CD1c-positive myeloid dendritic cell (primary cell): ENCODE data around the gene ZG16.

Experiments used
- DNase-seq: peaks from one replicate; pipeline ENCODE4 v3.0.0-alpha.2; 2016; ENCODE audit errors: extremely low spot score

ZG16 gene

DNA sequence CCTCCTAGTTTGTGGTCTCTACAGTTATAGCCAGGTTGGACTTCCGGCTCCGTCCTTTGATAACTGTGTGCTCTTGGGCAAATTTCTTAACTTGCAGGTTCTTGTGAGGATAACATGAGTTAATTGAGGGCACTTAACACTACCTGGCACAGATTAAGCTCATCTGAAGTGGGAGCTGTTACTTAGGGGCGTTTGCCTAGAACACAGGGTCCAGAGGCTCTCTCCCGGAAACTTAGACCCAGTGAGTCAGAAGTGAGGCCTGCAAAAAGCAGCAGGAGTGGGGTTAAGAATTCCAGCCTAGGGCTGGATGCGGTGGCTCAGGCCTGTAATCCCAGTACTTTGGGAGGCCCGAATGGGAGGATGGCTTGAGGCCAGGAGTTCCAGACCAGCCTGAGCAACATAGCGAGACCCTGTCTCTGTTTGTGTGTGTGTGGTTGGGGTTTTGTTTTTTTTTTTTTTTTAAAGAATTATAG lies 43.6 kb downstream of the ZG16 start:
- DNase-seq: no peak

DNA sequence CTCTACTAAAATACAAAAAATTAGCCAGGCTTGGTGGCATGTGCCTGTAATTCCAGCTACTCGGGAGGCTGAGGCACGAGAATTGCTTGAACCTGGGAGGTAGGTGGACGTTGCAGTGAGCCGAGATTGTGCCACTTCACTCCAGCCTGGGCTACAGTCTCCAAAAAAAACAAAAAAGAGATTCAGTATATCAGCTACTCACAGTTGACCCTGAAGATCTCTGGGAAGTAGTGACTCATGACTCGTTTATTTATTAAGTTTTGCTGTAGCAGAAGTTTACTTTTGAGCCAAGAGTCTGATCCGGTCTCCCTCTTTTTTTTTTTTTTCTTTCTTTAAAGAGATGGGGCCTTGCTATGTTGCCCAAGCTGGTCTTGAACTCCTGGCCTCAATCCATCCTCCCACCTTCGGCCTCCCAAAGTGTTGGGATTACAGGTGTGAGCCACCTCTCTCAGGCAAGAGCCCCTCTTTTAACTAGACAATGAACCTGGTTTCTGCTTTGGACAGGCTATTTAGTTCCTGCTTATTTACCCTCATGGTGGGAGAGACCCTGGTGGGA lies 46.6 kb downstream of the ZG16 start:
- no peak for DNase-seq

- DNase-seq: no peak
Measured at GRCh38 chr16:29825145-29826044, 47.3 kb downstream of the ZG16 start.

DNA sequence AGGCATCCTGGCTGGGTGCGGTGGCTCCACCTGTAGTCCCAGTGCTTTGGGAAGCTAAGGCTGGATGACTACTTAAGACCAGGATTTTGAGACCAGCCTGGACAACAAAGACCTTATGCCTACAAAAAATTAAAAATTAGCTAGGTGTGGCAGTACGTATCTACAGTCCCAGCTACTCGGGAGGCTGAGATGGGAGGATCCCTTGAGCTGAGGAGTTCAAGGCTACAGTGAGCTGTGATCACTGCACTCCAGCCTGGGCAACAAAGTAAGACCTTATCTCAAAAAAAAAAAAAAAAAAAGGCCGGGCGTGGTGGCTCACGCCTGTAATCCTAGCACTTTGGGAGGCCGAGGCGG lies 48.3 kb downstream of the ZG16 start:
- DNase-seq: no peak

DNA sequence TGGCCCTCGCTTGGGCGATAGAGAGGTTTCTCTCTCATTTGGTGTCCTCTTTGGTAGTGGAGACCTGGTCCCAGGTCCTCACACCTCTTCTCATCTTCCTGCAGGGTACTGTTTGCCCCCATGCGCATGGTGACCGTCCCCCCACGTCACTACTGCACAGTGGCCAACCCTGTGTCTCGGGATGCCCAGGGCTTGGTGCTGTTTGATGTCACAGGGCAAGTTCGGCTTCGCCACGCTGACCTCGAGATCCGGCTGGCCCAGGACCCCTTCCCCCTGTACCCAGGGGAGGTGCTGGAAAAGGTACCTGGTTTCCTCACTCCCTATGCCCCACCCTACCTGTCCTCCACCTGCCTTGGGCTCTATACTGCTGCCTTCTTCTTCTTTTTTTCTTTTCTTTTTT lies 52.7 kb downstream of the ZG16 start:
- no peak for DNase-seq

DNA sequence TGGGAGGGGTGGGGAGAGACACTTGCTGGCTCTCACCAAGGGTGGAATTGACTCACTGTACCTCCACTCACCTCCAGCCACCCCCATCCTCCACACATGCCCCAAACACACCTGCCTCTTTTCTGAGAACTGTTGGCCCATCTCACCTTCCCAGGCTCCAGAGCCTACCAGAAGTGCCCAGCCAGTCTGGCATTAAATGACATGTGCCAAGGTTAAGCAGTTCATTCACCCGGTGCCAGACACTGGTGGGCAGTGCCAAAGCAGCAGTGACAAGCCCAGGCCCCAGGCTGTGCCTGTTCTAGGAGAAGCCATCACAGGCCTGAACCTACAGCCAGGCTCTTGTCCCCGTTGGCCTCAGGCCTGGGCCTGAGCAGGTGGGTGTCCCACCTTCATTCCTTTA lies 53.4 kb downstream of the ZG16 start:
- no peak for DNase-seq
